AG04449 (cell line): ENCODE data around the gene ZNF496.
"Not testable (repeated sequence)": the region's sequence is repeated elsewhere in the genome, so short reads cannot be mapped to it uniquely, and the experiment has no call there.

Source experiments
- CTCF ChIA-PET: fragments of 350-600 bp; formaldehyde crosslinking; extraction: SDS; loops from one replicate; lab custom pipeline; 2021; ENCODE audit warnings: antibody characterized with exemption; lab: Yijun Ruan, JAX
- POLR2A ChIA-PET: fragments of 400-600, 350-600 bp; formaldehyde crosslinking; extraction: SDS; loops from one replicate; lab custom pipeline; 2020; ENCODE audit warnings: antibody characterized with exemption, inconsistent platforms; lab: Yijun Ruan, JAX
- DNase-seq: peaks from one replicate; pipeline ENCODE4 v3.0.0-alpha.2; 2010; ENCODE audit warnings: low read depth, low spot score
- H3K4me3 ChIP-seq: 2 replicates; pipeline ENCODE4 v1.5.1; 2011; ENCODE audit warnings: low read depth, mild to moderate bottlenecking, control low read depth, low read length
- TF ChIP-seq, protein P1 (sequence below): IDR thresholded peaks from one replicate; pipeline ENCODE4 v1.5.1; 2011; ENCODE audit warnings: mild to moderate bottlenecking, moderate library complexity, low read length, control low read depth, inconsistent platforms; ENCODE audit not compliant: insufficient read depth; ENCODE audit errors: missing control alignments

The ZNF496 gene

DNA sequence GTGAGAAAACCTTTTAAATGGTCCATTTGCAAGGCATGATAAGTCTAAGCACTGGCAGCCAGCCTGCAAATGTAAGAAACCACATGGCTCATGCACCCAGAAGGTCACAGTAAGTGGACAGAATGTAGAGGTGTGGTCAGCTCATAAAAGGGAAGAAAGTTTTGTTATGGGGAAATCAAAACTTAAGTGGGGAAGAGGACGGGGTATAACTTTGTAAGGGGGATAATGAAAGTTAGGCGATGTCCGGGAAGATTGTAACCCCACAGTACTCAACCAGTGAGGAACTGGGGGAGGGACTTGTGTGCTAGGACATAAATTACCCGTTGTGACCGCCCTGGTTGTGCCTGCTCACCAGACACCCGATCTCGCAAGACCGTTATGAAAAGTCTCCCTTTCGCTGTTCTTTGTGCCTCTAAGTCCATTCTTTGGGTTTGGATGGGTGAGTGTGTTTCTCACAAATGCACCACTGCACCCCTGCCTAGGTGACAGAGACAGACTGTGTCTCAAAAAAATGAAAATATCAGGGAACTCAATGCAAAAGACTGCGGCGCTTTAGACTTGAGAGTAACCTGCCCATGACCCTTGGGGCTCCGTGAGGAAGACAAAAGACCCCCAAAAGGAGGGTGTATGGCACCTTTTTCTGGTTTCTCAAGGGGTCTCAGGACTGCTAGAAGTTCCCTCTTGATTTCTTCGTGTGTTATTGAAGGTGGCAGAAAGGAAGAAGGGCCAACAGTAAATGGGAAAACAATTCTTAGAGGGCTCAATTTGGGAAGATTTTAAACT is 28.6 kb upstream of the ZNF496 start:
- ChIA-PET CTCF (interaction anchor here (1.8 to 2.4 kb wide), 2 partner anchors 13 kb away, joined by 12 to 17 read pairs; no protein-coding TSS in a partner anchor), POLR2A (no interaction called here)
- DNase-seq = no peak
- no peak overlapping the region for H3K4me3 ChIP-seq
- TF ChIP-seq, protein P1, sequence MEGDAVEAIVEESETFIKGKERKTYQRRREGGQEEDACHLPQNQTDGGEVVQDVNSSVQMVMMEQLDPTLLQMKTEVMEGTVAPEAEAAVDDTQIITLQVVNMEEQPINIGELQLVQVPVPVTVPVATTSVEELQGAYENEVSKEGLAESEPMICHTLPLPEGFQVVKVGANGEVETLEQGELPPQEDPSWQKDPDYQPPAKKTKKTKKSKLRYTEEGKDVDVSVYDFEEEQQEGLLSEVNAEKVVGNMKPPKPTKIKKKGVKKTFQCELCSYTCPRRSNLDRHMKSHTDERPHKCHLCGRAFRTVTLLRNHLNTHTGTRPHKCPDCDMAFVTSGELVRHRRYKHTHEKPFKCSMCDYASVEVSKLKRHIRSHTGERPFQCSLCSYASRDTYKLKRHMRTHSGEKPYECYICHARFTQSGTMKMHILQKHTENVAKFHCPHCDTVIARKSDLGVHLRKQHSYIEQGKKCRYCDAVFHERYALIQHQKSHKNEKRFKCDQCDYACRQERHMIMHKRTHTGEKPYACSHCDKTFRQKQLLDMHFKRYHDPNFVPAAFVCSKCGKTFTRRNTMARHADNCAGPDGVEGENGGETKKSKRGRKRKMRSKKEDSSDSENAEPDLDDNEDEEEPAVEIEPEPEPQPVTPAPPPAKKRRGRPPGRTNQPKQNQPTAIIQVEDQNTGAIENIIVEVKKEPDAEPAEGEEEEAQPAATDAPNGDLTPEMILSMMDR = no peak

- CTCF ChIA-PET = interaction anchor here (1.1 to 1.8 kb wide), 2 partner anchors 13 to 14 kb away, joined by 3 to 12 read pairs; no protein-coding TSS in a partner anchor
- POLR2A ChIA-PET = interaction anchor here (0.5 kb wide), 1 partner anchor 11 kb away, joined by 4 read pairs; no protein-coding TSS in a partner anchor
- no peak for DNase-seq
- no peak overlapping the region for H3K4me3 ChIP-seq
- TF ChIP-seq, protein P1 = no peak
Observed at GRCh38 chr1:247359559-247359958, 27.9 kb upstream of the ZNF496 start.

DNA sequence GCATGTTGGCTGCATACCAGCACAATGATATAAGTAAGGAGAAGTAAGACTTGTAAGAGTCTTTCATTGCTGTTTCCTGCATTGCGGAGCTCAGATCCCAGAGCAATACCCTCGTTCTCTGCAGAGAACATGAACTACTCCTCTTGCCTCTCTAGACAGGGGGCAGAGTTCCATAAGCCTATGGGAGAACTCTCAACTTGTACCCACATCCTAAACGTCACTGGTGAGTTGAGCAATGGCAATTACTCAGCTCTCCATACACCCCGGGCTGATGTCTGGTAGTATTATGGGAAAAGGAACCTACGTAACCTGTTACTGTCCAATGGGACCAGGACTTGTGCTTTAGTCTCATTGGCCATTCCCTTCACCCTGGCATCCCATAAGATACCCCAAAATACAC is 27.3 kb upstream of the ZNF496 start:
- no peak overlapping the region for H3K4me3 ChIP-seq
- POLR2A ChIA-PET = interaction anchor here (0.5 kb wide), 1 partner anchor 10 kb away, joined by 4 read pairs; no protein-coding TSS in a partner anchor
- CTCF ChIA-PET = interaction anchor here (1.1 to 1.8 kb wide), 2 partner anchors 13 to 14 kb away, joined by 3 to 12 read pairs; no protein-coding TSS in a partner anchor
- no peak for DNase-seq
- TF ChIP-seq, protein P1 = no peak

DNA sequence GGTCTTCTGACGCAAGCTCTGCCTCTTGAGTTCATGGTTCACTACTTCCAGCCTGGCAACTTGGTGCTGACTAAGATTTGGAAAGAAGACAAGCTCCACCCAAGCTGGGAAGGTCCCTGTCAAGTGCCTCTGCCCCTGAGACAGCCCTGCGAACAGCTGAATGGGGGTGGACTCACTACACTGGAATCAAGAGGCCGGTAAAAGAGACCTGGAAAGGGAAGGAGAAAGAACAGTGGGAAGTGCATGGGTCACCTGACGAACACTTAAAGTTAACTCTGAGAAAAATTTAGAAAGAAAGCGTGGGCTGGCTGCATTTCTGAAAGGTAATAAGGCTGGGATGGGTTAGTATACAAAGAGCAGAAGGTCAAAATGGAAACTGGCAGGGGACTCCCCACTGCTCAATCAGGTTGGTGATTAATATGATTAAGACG is 26.1 kb upstream of the ZNF496 start:
- ChIA-PET POLR2A (no interaction called here), CTCF (interaction anchor here (0.7 to 1.5 kb wide), 2 partner anchors 15 to 33 kb away, joined by 3 to 4 read pairs; no protein-coding TSS in a partner anchor)
- DNase-seq = no peak
- TF ChIP-seq, protein P1 = no peak
- H3K4me3 ChIP-seq = no peak overlapping the region

DNA sequence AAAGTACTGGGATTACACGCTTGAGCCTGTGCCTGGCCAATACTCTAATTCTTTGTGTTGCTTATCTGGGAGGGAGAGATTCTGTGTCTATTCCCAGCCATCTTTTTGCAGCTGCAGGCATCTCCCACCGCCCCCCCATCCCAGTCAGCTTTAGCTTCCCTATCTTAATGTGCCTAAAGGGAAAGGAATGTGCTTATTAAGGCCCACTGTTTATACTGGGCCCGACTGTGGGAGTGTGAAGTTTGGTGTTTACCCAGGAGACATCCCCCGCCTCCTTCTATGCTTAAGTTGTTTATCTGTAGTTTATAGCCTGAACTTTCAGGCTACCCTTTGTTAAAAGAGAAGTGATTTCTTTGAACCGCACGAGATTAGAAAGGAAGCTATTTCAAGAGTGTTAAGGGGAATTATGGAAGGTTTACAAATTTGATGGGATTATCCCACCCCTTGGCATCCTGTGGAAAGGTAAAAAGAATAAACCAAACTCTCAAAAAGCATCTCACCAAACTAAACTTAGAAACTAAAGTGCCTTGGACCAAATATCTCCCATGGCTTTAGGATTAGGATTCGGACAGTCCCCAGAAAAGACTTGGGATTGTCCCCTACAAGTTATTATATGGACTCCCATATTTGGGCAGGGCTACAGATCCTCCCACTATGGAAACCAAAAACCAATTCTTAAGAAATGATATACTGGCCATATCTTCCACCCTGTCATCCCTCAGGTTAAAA is 25.5 kb upstream of the ZNF496 start:
- DNase-seq = no peak
- no peak overlapping the region for H3K4me3 ChIP-seq
- ChIA-PET POLR2A (no interaction called here), CTCF (interaction anchor here (0.6 to 1.5 kb wide), 3 partner anchors 10 to 33 kb away, joined by 3 to 4 read pairs (median 3); no protein-coding TSS in a partner anchor)
- TF ChIP-seq, protein P1 = no peak

GRCh38 chr1:247355160-247355559 is 23.5 kb upstream of the ZNF496 start:
- POLR2A ChIA-PET, H3K4me3 ChIP-seq, DNase-seq: not testable (repeated sequence)
- CTCF ChIA-PET = interaction anchor here (1.1 to 1.3 kb wide), 2 partner anchors 14 to 18 kb away, joined by 3 to 4 read pairs; no protein-coding TSS in a partner anchor
